Activated naive CD8-positive, alpha-beta T cell treated with anti-CD3 and anti-CD28 coated beads, Interleukin-2, amount 50 U/mL, for 24 hours (primary cell): ENCODE data around the gene ZDHHC17.

ENCODE experiments used
- ATAC-seq: fragments of 150-1000 bp; cut with Tn5 transposase; one replicate; pipeline ENCODE4 v1.10.0; 2021
- DNase-seq: peaks from one replicate; pipeline ENCODE4 v3.0.0; 2021
- H3K27ac Mint-ChIP-seq: one replicate; pipeline ENCODE4 v1.8.0; 2021; ENCODE audit warnings: mild to moderate bottlenecking, mixed read lengths
- H3K27me3 Mint-ChIP-seq: one replicate; pipeline ENCODE4 v1.8.0; 2021; ENCODE audit warnings: mixed read lengths
- H3K36me3 Mint-ChIP-seq: one replicate; pipeline ENCODE4 v1.8.0; 2021; ENCODE audit warnings: low read depth, mixed read lengths
- H3K4me1 Mint-ChIP-seq: one replicate; pipeline ENCODE4 v1.8.0; 2021; ENCODE audit warnings: mixed read lengths
- H3K4me3 Mint-ChIP-seq: one replicate; pipeline ENCODE4 v1.8.0; 2021; ENCODE audit warnings: mild to moderate bottlenecking, moderate library complexity, mixed read lengths
- H3K9me3 Mint-ChIP-seq: one replicate; pipeline ENCODE4 v1.8.0; 2021; ENCODE audit warnings: mixed read lengths

Gene ZDHHC17

GRCh38 chr12:76888775-76889174 is 124.9 kb downstream of the ZDHHC17 start:
- ATAC-seq (no peak), DNase-seq (no peak)
- no peak overlapping the region for H3K27ac Mint-ChIP-seq
- no peaks in the 10 kb centered on the region for H3K36me3 Mint-ChIP-seq
- peaks cover 2% of the 10 kb centered on the region for H3K9me3 Mint-ChIP-seq
- H3K4me1 Mint-ChIP-seq, result peaks cover 10% of the 10 kb centered on the region
- H3K27me3 Mint-ChIP-seq, result peaks cover 9% of the 10 kb centered on the region
- H3K4me3 Mint-ChIP-seq, result no peak overlapping the region

GRCh38 chr12:76890151-76891143 is 126.5 kb downstream of the ZDHHC17 start:
- peaks cover 10% of the 10 kb centered on the region for H3K4me1 Mint-ChIP-seq
- no peaks in the 10 kb centered on the region for H3K36me3 Mint-ChIP-seq
- H3K4me3 Mint-ChIP-seq, result no peak overlapping the region
- peaks cover 9% of the 10 kb centered on the region for H3K9me3 Mint-ChIP-seq
- DNase-seq (peak; percentile 63), ATAC-seq (no peak)
- no peak overlapping the region for H3K27ac Mint-ChIP-seq
- H3K27me3 Mint-ChIP-seq, result peaks cover 9% of the 10 kb centered on the region

GRCh38 chr12:76891609-76892008 is 127.7 kb downstream of the ZDHHC17 start:
- peaks cover 9% of the 10 kb centered on the region for H3K27me3 Mint-ChIP-seq

GRCh38 chr12:76895796-76896195 is 131.9 kb downstream of the ZDHHC17 start:
- Mint-ChIP-seq H3K27ac (no peak overlapping the region), H3K36me3 (no peaks in the 10 kb centered on the region), H3K9me3 (peaks cover 9% of the 10 kb centered on the region), H3K4me3 (no peak overlapping the region), H3K27me3 (peaks cover under 1% of the 10 kb centered on the region), H3K4me1 (peaks cover under 1% of the 10 kb centered on the region)
- ATAC-seq (peak; percentile 10), DNase-seq (no peak)

More at GRCh38 chr12:76891609-76892008, 127.7 kb downstream of the ZDHHC17 start:
- Mint-ChIP-seq H3K36me3 (no peaks in the 10 kb centered on the region), H3K9me3 (peaks cover 9% of the 10 kb centered on the region), H3K4me1 (peaks cover 10% of the 10 kb centered on the region), H3K27ac (no peak overlapping the region), H3K4me3 (no peak overlapping the region)
- ATAC-seq (no peak), DNase-seq (no peak)

- no peak for ATAC-seq
- Mint-ChIP-seq H3K4me1 (no peaks in the 10 kb centered on the region), H3K9me3 (peaks cover 9% of the 10 kb centered on the region), H3K4me3 (no peak overlapping the region), H3K36me3 (no peaks in the 10 kb centered on the region), H3K27me3 (no peaks in the 10 kb centered on the region), H3K27ac (no peak overlapping the region)
- no peak for DNase-seq
Observed at GRCh38 chr12:76896274-76896673, 132.4 kb downstream of the ZDHHC17 start.

GRCh38 chr12:76898442-76898841 is 134.5 kb downstream of the ZDHHC17 start:
- peaks cover 9% of the 10 kb centered on the region for H3K4me1 Mint-ChIP-seq
- peaks cover 9% of the 10 kb centered on the region for H3K9me3 Mint-ChIP-seq
- ATAC-seq, result no peak

GRCh38 chr12:76899522-76899921 is 135.6 kb downstream of the ZDHHC17 start:
- Mint-ChIP-seq H3K36me3 (no peaks in the 10 kb centered on the region), H3K27me3 (no peaks in the 10 kb centered on the region), H3K9me3 (no peaks in the 10 kb centered on the region), H3K4me1 (peaks cover 9% of the 10 kb centered on the region), H3K4me3 (no peak overlapping the region), H3K27ac (no peak overlapping the region)
- DNase-seq (no peak), ATAC-seq (no peak)

More at GRCh38 chr12:76898442-76898841, 134.5 kb downstream of the ZDHHC17 start:
- DNase-seq, result no peak
- no peak overlapping the region for H3K4me3 Mint-ChIP-seq
- no peak overlapping the region for H3K27ac Mint-ChIP-seq
- no peaks in the 10 kb centered on the region for H3K36me3 Mint-ChIP-seq
- H3K27me3 Mint-ChIP-seq, result no peaks in the 10 kb centered on the region

- H3K36me3 Mint-ChIP-seq, result no peaks in the 10 kb centered on the region
- no peaks in the 10 kb centered on the region for H3K9me3 Mint-ChIP-seq
- H3K27ac Mint-ChIP-seq, result no peak overlapping the region
- H3K4me1 Mint-ChIP-seq, result peaks cover 9% of the 10 kb centered on the region
- ATAC-seq (no peak), DNase-seq (no peak)
- H3K27me3 Mint-ChIP-seq, result peaks cover 2% of the 10 kb centered on the region
- no peak overlapping the region for H3K4me3 Mint-ChIP-seq
Observed at GRCh38 chr12:76901628-76902380, 137.9 kb downstream of the ZDHHC17 start.
